Measurements from ENCODE around the gene KDM4C.

GRCh38 chr9:6977761-6978160 lies 220.0 kb downstream of the KDM4C start:
- TF ChIP-seq CTCF (IDR thresholded peaks at IDR 0.05) (no peak), POLR2AphosphoS5 (IDR thresholded peaks at IDR 0.05) (no peak), POLR2A (IDR thresholded peaks at IDR 0.05) (no peak), EP300 (IDR thresholded peaks at IDR 0.05) (no peak)

Measured in sigmoid colon (tissue), 4 donors.